GM21723 (cell line): ENCODE results near the gene ZNF608.

Experiments
- ATAC-seq: cut with Tn5 transposase; IDR thresholded peaks from one replicate; pipeline ENCODE4 v1.9.1; 2021; ENCODE audit warnings: mild to moderate bottlenecking, moderate library complexity; ENCODE audit not compliant: unreplicated experiment

ZNF608 gene

GRCh38 chr5:124719113-124719967 lies 27.1 kb downstream of the ZNF608 start:
- ATAC-seq: no peak

DNA sequence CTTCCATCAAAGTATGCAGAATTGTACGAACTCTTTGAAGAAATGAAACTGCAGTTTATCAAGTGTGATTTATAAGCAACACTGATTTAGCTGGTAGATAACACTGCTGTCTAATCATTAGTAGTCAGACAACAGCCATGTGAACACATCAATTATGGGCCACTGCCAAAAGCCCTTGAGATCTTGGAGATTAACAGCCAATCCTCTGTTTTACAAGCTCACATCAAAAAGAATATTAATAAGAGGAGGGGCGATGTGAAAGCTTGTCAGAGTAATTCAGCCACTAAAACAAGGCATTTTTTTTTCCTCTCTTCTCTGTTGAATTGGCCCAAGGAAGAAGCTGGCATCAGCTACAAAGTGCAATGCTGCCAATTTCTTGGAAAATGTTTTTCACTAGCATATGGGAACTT lies 28.1 kb downstream of the ZNF608 start:
- no peak for ATAC-seq

- no peak for ATAC-seq
Observed at GRCh38 chr5:124716169-124716568, 30.3 kb downstream of the ZNF608 start.

- no peak for ATAC-seq
Observed at GRCh38 chr5:124714910-124715309, 31.5 kb downstream of the ZNF608 start.

- ATAC-seq: no peak
Observed at GRCh38 chr5:124713595-124713994, 32.8 kb downstream of the ZNF608 start.

DNA sequence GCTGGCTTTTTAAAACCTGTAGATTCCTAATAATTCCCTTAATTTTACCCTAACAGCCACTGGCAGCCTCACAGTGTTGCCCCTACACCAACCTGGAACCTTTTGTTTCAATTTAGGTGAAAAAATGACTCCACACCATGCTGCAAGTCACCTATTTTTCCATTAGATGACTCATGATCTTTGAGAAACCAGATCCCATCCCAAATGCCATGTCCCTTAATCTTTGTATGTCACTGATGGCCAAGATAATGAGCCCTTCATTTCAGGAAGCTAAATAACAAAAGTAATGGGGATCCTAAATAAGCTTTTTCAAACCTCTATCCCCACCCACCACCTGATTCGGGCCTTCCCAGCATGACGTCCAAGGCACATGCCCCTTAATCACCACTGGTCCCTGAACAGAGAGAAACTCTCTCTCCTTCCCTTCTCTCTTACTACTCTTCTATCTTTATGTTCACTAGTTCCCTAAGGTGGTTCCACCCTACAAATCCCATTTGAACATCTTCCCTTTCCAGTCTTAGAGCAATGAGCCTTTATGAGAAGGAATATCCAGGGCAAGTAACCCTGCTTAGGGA lies 33.6 kb downstream of the ZNF608 start:
- ATAC-seq: no peak

GRCh38 chr5:124708086-124708485 lies 38.4 kb downstream of the ZNF608 start:
- no peak for ATAC-seq

- peak; percentile 34 for ATAC-seq
Observed at GRCh38 chr5:124707520-124707919, 38.9 kb downstream of the ZNF608 start.

DNA sequence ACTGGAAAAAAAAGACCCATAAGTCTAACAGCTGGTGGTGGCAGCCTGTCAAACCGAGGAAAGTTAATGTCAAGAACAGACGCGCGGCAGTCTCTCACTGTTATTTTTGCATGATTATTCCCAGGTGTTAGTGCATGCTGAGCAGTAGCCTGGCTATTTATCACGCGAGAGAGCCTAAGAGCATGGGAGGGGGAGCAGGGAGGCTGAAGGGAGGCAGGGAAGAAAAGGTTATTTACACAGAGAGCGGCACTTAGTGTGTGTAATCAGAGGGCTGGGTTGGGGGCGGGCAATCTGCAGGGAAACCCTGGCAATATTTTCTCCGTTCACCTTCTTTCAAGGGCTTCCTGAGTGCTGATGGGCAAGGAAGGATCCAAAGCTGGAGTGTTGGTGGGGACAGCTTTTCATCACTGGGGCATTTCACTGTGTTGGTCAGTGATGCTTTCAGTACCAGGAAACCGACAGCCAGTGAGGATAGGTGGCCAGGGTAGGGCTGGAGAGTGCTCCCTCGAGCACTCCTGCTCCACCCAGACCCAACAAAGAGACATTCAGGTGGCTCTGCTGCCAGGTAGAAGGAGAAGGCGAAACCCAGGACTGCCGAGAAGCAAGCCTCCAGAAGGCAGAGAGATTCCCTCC lies 39.6 kb downstream of the ZNF608 start:
- no peak for ATAC-seq

GRCh38 chr5:124706051-124706450 lies 40.4 kb downstream of the ZNF608 start:
- ATAC-seq: no peak

- no peak for ATAC-seq
Observed at GRCh38 chr5:124705577-124705976, 40.9 kb downstream of the ZNF608 start.

- ATAC-seq: peak; percentile 82
Observed at GRCh38 chr5:124704594-124705284, 41.7 kb downstream of the ZNF608 start.

DNA sequence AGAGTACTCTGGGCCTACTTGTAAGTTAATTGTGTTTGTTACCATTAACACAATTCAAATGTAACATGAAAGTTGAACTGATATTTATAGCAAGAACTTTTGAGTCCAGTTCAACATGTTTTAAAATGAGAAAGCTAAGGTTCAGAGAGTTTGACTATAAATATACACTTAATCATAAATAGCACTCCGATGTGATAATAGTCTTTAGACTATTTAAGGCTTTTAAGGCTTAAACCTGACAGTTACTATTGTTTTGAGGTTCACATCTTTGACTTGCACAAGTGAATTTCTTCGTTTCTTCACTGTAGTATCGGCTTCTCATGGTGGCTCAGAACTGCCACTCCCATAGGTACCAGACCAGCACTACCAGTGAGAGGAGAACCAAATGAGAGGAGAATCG lies 42.4 kb downstream of the ZNF608 start:
- no peak for ATAC-seq

- peak; percentile 25 for ATAC-seq
Observed at GRCh38 chr5:124702525-124702924, 43.9 kb downstream of the ZNF608 start.

DNA sequence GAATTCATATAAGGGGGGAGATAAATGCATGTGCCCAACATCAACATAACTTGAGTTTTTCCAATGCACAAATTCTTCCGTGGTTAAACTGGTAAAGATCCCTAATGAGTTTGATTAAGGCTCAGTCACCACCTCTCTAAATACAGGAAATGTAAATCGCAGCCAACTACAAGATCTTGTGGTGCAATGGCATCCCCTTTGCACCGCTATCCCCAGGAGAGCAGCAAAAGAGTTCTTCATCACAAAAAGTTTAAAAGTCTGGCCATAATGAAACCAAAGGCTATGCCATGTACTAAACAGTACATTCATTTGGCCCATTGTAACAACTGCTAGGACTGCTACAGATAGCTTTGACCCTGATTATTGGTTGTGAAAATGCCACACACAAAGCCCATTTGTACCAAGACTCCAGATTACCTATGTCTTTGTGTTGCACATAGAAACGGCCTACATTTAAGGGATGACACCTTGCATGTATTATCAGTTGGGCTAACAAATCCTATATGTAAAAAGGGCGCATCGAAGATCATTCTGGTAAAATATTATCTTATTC lies 44.5 kb downstream of the ZNF608 start:
- ATAC-seq: no peak

DNA sequence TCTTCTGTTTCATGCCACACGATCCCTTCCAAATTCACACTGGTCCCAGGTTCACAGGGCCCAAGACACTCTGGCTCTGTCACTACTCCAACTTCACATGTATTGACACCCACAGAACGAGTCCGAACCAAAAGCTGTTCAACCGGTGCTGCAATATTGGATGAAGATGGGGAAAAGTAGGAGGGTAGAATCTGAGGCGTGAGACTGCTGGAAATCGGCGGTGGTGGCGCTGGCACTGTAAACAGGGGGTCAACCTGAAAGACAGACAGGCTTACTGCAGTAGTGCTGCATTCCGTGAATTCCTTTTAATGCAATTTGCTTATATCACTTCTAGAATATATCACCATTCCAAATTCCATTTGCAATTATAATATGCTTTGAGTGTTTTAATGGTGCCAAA lies 45.4 kb downstream of the ZNF608 start:
- ATAC-seq: no peak

DNA sequence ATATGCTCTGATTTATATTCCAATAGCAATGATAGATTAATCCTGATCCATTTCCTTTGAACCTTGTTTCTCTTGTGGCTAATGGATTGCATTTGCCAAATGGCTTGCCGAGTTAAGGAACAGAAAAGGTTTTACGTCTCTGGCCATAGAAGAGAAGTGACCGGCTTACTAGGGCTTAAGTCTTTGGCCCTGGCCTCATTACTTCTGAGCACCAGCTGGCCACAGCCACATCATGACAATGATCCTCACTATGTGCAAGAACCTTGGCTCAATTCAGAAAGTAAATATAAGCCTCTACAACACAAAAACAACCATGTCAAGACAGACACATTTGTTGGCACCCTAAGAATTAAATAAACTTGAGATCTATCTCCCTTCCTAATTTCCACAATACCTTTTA lies 46.1 kb downstream of the ZNF608 start:
- no peak for ATAC-seq

DNA sequence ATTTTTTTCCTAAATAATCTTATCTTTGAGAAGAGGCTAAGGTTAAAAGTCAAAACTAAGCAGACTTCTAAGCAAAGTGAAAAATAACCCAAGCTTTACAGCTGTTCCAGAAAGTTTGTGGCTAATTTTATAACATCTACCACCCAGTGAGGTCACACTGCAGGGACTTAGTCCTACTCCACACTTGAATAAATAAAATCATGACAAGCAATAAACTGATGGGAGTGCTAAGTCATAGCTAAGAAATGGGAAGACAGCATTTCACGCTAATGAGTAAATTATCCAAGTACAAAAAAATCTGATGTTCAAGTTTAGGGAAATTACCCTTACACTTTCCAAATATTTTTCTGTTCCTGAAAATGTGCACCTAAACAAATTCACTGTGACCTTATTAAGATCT lies 47.7 kb downstream of the ZNF608 start:
- ATAC-seq: no peak

DNA sequence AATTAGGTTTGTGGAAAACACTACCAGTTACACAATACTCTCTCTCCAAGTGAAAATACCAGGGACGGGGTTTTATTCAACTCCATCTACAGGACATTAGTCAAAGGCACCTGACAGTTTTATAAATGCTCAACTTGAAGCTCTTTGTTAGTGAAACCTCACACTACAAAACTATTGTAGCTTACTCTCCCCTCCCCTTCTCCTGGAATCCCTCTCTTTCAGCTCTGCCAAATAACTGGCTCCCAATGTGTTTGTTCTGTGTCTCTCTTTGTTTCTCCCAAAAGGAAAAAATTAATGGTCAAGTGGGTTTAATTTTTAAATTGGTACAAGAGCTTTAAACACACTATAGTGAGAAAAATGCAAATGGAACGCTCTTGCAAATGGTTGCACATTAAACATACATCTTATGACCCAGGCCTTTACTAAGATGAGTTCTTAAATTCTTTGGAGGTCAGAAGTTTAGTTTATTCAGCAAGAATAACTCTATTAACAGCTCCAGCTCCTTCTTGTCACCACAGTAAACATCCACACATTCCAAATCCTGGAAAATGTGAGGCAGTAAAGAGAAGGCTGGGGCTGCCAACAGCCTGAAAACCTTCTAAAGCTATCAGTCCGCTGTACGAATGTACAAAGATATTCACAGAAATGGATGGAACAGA lies 48.4 kb downstream of the ZNF608 start:
- no peak for ATAC-seq

GRCh38 chr5:124697501-124697900 lies 48.9 kb downstream of the ZNF608 start:
- no peak for ATAC-seq

GRCh38 chr5:124696898-124697297 lies 49.5 kb downstream of the ZNF608 start:
- ATAC-seq: no peak
